Stimulated activated CD8-positive, alpha-beta memory T cell treated with anti-CD3 and anti-CD28 coated beads, Interleukin-2, amount 100 ng/mL, for 1 hour (primary cell): ENCODE data around the gene TUNAR.
"Not testable (repeated sequence)": the region's sequence is repeated elsewhere in the genome, so short reads cannot be mapped to it uniquely, and the experiment has no call there.

Experiments
- DNase-seq, 2 donors: peaks; one replicate each; pipeline ENCODE4 v3.0.0-alpha.2; 2020; ENCODE audit warnings: low read depth in 2 of 2

TUNAR gene

DNA sequence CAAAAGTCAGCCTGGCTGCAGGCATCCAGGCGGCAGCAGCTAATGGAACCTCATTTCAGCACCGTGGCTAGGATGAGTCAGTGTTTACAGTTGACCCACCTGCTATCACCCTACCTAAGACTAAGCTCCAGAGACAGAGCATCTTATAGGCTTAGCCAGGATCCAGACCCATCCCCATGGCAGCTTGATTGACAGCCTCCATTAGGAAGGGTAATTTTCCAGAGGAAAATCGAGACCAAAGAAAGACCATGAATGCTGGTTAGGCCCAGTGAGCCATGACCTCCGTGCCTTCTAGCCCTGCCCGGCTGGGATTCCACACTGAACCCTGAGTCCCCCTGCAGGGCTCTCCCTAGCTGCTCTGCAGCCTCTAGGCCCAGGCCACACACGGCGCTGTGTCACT is 38.7 kb downstream of the TUNAR start:
- DNase-seq = no peak

DNA sequence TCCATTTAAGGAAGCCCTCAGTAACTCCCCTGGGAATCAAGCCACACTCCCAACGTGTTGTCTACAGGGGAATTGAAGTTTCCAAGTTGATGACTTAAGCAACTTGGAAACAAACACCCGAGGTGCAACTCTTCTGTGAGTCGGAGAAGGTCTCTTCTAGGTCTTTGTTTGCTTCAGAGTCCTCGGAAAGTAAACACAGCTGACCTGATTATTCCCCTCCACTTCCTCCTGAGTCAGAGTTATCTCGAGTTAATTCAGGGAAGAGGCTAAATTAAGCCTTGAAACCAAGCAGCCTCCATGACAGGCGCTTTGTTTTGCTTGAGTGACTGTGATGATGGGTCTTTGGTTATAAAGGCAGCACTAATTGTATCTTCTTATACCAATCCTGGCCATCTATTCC is 41.8 kb downstream of the TUNAR start:
- DNase-seq = no peak

DNA sequence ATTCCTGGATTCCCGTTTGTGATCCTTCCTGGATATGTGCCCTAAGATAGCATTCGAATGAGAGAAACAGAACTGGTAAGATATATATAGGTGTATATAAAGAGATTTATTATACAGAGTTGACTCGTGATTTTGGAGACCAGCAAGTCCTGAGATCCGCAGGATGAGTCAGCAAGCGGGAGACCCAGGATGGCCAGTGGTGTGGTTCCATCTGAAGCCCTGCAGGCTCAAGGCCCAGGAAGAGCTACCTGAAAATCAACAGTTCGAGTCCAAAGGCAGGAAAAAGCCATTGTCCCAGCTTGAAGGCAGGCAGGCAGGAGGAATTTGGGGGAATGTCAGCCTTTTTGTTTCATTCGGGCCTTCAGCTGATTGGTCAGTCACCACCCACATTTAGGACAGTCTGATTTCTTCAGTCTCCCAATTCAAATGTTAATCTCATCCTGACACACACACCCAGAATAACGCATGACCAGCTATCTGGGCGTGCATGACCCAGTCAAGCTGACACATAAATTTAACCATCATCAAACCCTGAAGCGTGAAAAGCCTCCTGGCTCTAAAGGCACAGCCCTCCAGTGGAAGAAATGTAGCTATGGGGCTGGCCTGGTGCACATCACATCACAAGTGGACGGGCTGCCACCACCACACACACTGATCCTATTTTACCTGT is 44.3 kb downstream of the TUNAR start:
- no peak for DNase-seq

DNA sequence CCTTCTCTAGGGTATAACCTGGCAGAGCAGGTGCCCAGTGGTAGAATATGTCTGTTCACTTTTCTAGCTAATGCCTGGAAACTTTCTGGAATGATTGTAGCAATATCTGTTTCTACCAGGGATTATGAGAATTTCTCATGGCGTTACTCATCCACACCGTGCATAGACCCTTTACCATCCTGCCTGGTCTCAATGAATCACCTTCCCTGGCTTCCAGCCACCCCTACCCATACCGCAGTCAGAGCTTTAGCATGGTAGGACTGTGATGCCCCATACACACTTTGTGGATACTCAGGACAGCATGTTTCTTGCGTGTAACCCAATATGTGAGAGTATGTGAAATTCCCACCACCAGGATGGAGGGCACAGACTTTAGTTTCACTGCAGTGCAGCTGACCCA is 45.4 kb downstream of the TUNAR start:
- no peak for DNase-seq

DNA sequence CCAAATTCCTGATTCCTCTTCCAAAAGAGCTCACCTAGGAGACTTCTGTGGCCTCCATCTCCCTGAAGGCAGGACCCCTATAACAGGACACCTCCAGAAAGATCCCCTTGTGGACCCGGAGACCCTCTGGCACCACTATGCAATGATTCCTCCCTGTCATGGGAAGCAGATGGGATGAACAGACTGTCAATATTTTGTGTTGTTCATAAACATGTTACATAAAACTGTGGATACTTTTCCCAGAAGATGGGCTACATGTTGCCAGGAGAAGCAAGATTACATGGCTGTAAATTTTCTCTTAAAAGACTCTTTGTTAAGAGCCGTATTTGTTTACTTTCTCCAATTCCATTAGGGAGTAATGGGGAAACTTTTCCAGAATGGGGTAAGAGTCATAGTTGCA is 52.1 kb downstream of the TUNAR start:
- no peak for DNase-seq

DNA sequence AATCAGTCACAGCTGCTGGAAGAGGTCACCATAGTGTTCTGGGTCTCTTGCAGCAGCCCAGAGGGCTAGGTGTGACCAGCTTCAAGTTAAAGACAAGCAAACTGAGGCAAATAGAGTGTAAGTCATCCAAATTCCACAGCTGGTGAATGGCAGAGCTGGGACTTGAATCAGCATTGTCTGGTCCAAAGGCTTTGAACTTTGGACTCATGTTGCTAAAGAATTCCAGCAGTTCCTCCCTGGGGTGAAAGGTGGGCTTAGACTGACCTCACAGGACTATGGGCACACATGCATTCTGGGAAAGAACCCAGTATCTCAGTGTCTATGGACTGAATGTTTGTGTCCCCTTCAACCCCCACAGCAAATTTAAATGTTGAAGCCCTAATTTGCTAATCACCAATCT is 54.8 kb downstream of the TUNAR start:
- no peak for DNase-seq

DNA sequence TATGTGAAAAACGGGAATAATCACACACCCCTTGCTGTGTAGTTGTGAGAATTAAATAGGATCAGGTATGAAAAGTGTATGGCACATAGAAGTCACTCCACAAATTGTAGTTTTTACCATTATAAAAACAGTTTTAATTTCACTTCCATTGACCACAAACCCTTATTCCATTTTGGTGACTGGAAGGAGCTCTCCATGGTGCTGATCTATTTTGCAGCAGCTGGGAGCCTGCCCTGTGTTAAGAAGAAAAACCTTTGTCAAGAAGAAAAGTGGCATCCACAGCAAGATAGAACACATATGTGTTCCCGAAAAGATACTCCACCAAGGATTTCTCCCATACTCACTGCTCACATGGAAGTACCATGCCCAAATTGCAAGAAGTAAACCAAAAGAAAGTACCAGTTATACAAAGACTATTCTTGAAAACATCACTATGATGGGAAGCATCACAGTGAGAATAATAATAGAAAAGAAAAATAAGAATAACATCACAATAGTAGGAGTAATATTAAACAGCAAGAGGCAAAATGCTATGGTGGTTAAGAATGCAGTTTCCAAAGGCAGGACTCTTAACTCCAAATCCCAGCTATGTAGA is 58.7 kb downstream of the TUNAR start:
- no peak for DNase-seq

DNA sequence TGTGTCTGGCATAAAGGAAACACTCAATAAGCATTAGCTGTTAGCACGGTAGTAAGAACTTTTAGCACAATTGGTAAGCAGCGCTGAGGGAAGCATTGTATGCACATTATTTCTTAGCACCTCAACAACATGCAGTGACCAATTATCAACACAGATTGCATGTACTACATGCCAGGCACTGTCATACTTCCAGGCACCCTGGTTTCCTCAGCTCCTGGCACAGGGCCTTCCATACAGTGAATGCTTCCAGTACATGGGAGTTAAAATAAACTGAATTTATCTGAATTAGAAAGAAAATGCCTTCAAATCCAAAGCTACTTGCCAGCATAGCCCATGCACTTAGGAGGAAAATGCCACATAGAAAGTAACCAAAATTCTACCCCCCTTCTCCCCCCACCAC is 59.4 kb downstream of the TUNAR start:
- no peak for DNase-seq

DNA sequence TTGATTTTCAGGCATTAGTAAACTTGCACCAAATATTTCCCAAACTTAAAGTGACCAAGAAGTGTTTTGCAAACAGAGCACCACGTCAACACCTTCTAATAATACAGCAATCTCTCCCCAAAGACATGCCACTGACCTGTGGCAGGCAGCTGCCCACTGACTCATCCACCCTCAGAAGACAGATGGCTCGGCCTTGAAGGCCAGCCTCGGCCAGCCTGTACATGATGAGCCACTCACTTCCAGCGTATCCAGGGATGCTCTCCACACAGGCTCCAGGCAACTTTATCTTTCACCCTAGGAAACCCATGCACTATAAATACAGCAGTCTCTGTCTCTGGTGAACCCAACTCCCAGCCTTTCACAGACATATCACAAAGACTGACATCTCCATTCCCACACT is 62.7 kb downstream of the TUNAR start:
- DNase-seq = no peak

DNA sequence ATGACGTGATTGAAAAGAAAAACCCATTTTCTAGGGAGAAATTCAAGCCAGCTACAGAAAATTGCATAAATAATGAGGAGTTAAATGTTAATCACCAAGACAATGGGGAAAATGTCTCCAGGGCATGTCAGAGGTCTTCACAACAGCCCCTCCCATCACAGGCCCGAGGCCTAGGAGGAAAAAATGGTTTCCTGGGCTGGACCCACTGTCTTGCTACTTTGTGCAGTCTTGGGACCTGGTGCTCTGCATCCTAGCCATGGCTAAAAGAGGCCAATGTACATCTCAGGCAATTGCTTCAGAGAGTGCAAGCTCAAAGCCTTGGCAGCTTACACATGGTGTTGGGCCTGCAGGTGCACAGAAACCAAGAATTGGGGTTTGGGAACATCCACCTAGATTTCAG is 65.3 kb downstream of the TUNAR start:
- no peak for DNase-seq

DNA sequence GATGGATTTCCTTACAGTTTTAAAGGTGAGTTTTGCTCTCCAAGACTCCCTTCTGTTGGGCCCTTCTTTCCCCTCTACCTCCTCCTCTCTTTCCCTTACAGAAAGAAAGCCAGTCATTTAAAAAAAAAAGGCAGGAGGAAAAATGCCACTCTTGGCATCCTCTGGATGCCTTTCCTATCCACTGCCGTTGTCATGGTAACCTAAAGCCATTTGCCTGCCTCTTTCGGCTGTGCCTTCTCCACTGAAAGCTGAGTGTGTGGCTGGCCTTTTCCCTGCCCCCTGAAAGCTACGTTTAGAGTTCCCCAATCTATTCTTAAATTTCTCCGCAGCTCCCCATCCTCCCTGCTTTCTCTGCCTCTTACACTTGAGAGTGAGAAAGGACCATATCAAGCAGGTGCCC is 67.1 kb downstream of the TUNAR start:
- DNase-seq = no peak

DNA sequence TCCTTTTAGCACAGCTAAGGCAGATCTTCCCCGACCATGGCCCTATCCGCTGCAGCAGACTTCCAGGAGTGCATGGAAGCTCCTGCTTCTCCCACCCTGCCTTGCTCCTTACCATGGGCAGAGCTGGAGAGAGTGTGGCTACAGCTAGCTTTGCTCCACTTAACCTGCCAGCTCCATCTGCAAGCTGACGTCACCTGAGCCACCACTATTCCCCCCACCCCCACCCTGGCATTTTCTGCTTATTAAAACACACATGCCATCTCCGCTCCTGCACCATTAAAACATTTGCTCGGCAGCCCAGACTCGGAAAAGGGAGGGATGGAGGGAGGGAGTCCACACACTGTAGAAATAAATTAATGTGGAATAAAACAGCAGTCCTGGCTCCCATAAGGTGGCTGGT is 67.8 kb downstream of the TUNAR start:
- no peak for DNase-seq

DNA sequence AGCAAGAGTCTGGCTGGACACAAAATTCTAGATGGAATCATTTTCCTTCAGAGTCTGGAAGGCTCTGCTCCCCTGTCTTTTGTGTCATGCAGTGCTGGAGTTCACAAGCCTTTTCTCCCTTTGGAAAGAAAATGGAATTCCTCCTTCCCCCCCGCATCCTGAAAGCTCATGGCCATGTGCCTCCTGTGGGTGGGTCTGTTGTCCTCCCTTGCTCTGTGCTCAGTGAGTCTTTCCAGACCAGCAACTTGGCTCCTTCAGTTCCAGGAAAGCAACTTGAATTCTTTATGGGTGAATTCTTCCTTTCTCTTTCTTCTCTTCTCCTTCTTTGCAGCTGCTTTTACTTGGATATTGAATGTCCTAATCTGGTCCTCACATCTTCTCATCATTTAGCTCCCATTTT is 70.2 kb downstream of the TUNAR start:
- DNase-seq = no peak

DNA sequence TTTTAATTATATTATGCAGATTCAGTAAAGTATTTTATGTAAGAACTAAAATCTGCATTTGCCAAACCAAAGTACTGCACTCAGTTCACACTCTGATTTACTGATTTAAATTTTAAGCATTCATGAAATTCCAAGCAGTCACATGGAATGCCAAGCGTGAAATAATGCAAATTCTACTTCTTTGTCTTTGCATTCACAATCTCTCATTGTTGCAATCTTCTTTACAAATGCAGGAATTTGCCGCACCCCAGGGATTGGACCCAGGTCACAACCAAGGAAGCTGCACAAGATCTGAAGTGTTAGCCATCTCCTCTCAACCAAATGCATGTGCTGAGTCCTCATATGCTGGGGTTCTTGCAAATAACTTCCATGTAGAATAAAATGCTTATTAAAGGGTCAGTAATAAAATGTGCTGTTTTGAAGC is 71.9 kb downstream of the TUNAR start:
- DNase-seq = no peak

DNA sequence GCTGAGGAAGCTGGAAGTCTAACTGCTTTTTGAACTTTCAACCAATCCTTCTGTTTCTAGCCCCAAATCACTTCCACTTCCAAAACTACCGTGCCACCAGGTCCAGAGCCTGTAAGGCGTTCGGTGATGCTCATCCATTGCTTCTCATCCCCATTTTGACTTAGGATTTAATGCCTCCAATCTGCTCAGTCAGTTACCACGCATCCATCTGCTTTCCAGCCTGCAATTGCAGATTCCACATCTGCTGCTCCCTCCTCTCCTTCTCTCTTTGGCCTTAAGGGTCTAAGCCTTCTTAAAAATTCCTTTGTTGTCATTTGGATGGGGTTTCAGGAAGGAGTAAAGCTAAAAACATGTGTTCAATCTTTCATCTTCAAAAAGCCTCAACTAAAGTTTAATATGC is 74.7 kb downstream of the TUNAR start:
- DNase-seq = no peak

DNA sequence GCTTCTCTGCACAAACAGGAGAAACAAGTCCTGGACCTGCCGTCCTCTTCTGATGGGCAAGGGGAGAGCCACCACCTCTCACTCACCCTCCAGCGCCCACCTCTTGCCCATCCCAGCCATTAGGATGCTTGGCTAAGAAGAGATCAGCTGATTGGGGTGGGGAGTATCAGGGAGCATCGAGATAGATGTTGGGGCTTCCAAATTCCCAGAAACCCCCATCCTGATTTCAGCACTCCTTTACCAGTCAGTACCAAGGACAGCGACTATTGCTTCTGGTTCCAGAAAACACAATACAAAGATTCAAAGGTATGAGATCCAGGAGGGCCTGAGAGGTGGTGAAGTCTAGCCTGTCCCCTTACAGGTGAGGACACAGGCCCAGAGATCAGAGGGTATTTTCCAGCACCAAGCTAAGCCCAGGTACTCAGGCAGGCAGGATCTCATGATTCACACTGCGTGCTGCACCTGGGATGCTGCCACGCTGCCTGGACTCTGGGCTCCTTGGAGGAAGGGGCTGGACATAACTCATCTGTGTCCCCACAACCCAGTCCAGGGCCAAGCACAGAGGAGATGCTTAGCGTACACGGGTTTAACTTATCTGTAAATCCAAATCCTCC is 76.6 kb downstream of the TUNAR start:
- no peak for DNase-seq

DNA sequence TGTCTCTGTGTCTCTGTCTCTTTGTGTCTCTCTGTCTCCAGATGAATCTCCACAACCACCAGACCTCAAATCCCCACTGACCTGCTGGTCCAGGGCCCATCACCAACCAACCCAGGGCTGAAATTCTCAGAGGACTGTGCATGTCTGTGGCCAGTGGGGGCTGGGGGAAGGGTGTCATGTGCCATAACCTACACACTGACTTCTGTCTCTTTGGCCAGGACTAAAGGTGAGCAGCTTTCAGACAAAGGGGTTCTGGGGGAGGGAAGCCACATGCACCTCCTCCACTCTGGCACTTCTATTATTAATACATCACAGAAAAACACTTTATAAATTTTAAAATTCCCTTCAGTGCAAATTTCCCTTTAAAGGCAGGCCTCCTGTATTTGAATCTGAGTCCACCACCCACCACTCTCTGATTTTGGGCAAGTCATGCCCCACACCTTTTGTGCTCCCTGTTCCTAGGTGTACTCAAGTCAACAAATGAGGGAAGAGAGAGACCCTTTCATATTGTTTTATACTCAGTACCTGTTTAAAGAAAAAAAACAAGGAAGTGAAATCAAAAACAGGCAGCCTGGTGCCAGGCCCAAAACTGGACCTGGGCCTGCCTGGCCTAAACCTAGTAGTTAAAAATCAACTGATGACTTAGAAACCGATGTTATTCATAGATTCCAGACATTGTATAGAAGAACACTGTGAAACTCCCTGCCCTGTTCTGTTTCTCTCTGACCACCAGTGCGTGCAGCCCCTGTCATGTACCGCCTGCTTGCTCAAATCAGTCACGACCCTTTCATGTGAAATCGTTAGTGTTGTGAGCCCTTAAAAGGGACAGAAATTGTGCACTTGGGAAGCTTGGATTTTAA is 80.2 kb downstream of the TUNAR start:
- no peak for DNase-seq

DNA sequence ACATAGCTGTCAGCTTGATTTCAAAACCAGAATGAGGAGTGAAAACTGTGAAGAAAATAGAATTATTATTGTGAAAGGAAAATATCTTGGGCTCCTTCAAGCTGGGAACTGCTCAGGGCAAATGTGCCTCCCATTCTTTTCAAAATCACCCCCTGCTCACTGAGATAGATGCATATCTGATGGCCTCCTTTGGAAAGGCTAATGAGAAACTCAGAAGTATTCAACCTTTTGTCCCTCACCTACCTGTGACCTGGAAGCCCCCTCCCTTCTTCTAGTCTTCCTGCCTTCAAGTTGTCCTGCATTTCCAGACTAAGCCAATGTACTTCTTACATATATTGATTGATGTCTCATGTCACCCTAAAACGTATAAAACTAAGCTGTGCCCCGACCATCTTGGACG is 81.5 kb downstream of the TUNAR start:
- no peak for DNase-seq

DNA sequence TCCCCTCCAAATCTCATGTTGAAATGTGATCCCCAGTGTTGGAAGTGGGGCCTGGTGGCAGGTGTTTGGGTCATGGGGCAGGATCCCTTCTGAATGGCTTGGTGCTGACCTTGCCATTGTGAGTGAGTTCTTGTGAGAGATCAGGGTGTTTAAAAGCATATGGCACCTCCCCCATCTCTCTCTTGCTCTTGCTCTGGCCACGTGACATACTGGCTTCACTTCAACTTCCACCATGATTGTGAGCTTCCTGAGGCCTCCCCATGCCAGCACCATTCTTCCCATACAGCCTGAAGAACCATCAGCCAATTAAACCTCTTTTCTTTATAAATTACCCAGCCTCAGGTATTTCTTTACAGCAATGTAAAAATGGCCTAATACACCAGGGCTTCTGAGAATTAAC is 82.7 kb downstream of the TUNAR start:
- no peak for DNase-seq

DNA sequence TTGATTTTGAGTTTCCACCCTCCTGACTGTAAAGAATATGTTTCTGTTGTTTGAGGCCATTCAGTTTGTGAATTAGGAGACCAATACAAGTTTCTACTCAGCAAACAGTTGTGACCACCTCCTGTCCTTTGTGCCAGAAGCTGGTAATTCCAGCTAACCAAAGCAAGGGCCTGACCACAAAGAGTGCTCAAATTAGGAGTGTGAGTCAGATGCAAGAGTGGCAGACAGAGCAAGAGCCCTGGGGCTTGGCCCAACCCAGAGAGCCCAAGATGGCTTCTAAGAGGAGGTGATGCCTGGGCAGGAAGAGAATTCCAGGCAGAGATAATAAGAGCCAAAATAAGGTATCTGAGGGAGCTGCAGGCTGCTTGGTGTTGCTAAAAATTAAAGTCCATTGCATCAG is 84.8 kb downstream of the TUNAR start:
- no peak for DNase-seq

DNA sequence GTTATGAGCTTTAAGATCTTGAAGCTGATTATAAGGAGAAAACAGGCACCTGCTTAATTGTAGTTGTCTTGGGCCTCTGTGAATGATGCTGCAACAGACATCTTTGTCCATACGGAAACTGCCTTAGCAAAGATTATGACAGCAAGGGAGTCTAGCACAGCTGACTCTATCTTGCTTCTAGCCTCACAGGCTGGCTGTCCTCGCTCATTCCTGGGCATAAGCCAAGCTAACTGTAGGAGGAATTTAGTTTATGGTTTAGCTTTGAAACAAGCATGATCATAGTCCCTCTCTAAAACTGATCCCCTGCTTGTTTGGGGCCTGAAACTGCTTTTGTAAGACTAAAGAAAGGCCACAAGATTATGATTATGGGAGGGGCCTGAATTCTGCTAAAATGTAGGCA is 88.3 kb downstream of the TUNAR start:
- DNase-seq = no peak

DNA sequence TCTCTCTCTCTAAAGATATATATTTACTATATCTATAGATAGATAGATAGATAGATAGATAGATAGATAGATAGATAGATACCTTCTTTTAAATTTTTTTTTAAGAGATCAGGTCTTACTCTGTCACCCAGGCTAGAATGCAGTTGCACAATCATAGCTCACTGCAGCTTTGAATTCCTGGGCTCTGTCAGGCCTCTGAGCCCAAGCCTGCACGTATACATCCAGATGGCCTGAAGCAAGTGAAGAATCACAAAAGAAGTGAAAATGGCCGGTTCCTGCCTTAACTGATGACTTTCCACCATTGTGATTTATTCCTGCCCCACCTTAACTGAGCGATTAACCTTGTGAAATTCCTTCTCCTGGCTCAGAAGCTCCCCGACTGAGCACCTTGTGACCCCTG is 91.4 kb downstream of the TUNAR start:
- not testable (repeated sequence) for DNase-seq
